GM23248 (cell line): ENCODE results near the gene PRMT1. TPM values are rescaled to one million over a fixed set of nuclear protein-coding genes. Genes with fewer than 3 reads are reported as not detected.

Experiments used
- DNase-seq: peaks from one replicate; pipeline ENCODE4 v3.0.0-alpha.2; 2015
- H2AFZ ChIP-seq: fragments of 200-600 bp; sonication (generic); 2 replicates; pipeline ENCODE4 v1.6.1; 2016; ENCODE audit warnings: antibody characterized with exemption
- H3F3A ChIP-seq: fragments of 200-600 bp; sonication (generic); 2 replicates; pipeline ENCODE4 v1.6.1; 2016; ENCODE audit warnings: mild to moderate bottlenecking, antibody characterized with exemption, mixed run types; ENCODE audit not compliant: insufficient read depth
- H3K27ac ChIP-seq: fragments of 200-600 bp; sonication (generic); 2 replicates; pipeline ENCODE4 v1.5.1; 2016; ENCODE audit warnings: mild to moderate bottlenecking
- H3K27me3 ChIP-seq: fragments of 200-600 bp; sonication (generic); replicated peaks from 2 replicates; pipeline ENCODE4 v1.6.1; 2016; ENCODE audit warnings: mild to moderate bottlenecking; ENCODE audit not compliant: insufficient read depth
- H3K36me3 ChIP-seq: fragments of 200-600 bp; sonication (generic); 2 replicates; pipeline ENCODE4 v1.6.1; 2016; ENCODE audit warnings: low read depth, mild to moderate bottlenecking
- H3K4me1 ChIP-seq: fragments of 200-600 bp; sonication (generic); 2 replicates; pipeline ENCODE4 v1.6.1; 2016; ENCODE audit warnings: mild to moderate bottlenecking; ENCODE audit not compliant: insufficient read depth
- H3K4me2 ChIP-seq: fragments of 200-600 bp; sonication (generic); one replicate; pipeline ENCODE4 v1.6.1; 2016; ENCODE audit warnings: mild to moderate bottlenecking; ENCODE audit not compliant: unreplicated experiment
- H3K4me3 ChIP-seq: fragments of 200-600 bp; sonication (generic); 2 replicates; pipeline ENCODE4 v1.5.1; 2016; ENCODE audit warnings: mild to moderate bottlenecking
- H3K79me2 ChIP-seq: fragments of 200-600 bp; sonication (generic); 2 replicates; pipeline ENCODE4 v1.6.1; 2016; ENCODE audit warnings: mild to moderate bottlenecking; ENCODE audit not compliant: insufficient read depth
- H3K9ac ChIP-seq: fragments of 200-600 bp; sonication (generic); 2 replicates; pipeline ENCODE4 v1.6.1; 2016; ENCODE audit warnings: mild to moderate bottlenecking
- H3K9me2 ChIP-seq: fragments of 200-600 bp; sonication (generic); 2 replicates; pipeline ENCODE4 v1.6.1; 2016; ENCODE audit warnings: mixed run types, mild to moderate bottlenecking, moderate library complexity; ENCODE audit not compliant: insufficient read depth
- H3K9me3 ChIP-seq: fragments of 200-600 bp; sonication (generic); one replicate; pipeline ENCODE4 v1.6.1; 2017; ENCODE audit warnings: low read depth
- H4K20me1 ChIP-seq: fragments of 200-600 bp; sonication (generic); 2 replicates; pipeline ENCODE4 v1.6.0; 2016; ENCODE audit not compliant: insufficient read depth
- EZH2 ChIP-seq: fragments of 200-600 bp; sonication (generic); IDR thresholded peaks from 2 replicates; pipeline ENCODE4 v1.6.1; 2018; ENCODE audit warnings: antibody characterized with exemption, mild to moderate bottlenecking; ENCODE audit not compliant: insufficient read depth, poor library complexity, severe bottlenecking
- EZH2phosphoT487 ChIP-seq: fragments of 200-600 bp; sonication (generic); IDR thresholded peaks from 2 replicates; pipeline ENCODE4 v1.6.1; 2018; ENCODE audit warnings: antibody characterized with exemption, moderate library complexity, mild to moderate bottlenecking, low read depth; ENCODE audit not compliant: insufficient read depth
- WGBS, 2 experiments: methylation state at CpG; one replicate each; pipeline ENCODE4 v1.1.6; 2015 to 2017; ENCODE audit warnings: low lambda C conversion rate in 2 of 2, low coverage in 1 of 2; ENCODE audit errors: missing lambda C conversion rate in 2 of 2; 5-methylcytosine and 5-hydroxymethylcytosine counted together
- in situ Hi-C: fragments of 300-500 bp; cut with MboI; formaldehyde crosslinking; loops from 2 replicates; pipeline ENCODE4 v1.15.0; 2020
- polyA plus RNA-seq: library from polyadenylated mRNA; unstranded; fragments of >200 nt; fragmentation: Nextera tagmentation; extraction: Ambion mirVana; gene quantifications from 2 replicates; pipeline ENCODE4 v1.2.1, GENCODE V29; 2016
- total RNA-seq: library from RNA; depleted of rRNA; stranded (reverse); fragments of >200 nt; shearing (Covaris generic); gene quantifications from 2 replicates; pipeline ENCODE4 v1.2.3, GENCODE V29; 2014; rRNA removed

PRMT1 gene
- total RNA-seq: 192 and 225 TPM in 2 replicates
- polyA plus RNA-seq: 164 and 173 TPM in 2 replicates

- in situ Hi-C loops: no loop called here
- peak within 1 kb of the TSS; percentile 91 for H3K4me2 ChIP-seq
- peaks cover 53% of the 10 kb centered on the region for H3K79me2 ChIP-seq
- H3K9me2 ChIP-seq: no peaks in the 10 kb centered on the region
- peak; percentile 58 for DNase-seq
- no peaks in the 10 kb centered on the region for H4K20me1 ChIP-seq
- H2AFZ ChIP-seq: peak within 1 kb of the TSS; percentile 93
- peaks cover 11% of the 10 kb centered on the region for H3F3A ChIP-seq
- TF ChIP-seq EZH2phosphoT487 (no peak), EZH2 (no peak)
- H3K27me3 ChIP-seq: no peaks in the 10 kb centered on the region
- 2% methylated on average over 25 to 57 of the region's 57 CpGs for WGBS, 2 experiments
- H3K27ac ChIP-seq: peak within 1 kb of the TSS; percentile 91
- H3K4me1 ChIP-seq: peaks cover 8% of the 10 kb centered on the region; the same call in 1 of the 2 replicates
- no peaks in the 10 kb centered on the region for H3K9me3 ChIP-seq
- peak within 1 kb of the TSS; percentile 93 for H3K9ac ChIP-seq
- 0 out of 2 replicates have a peak, but pooled peaks cover 3% of the 10 kb centered on the region for H3K36me3 ChIP-seq
- peak within 1 kb of the TSS; percentile 86 for H3K4me3 ChIP-seq
Measured at GRCh38 chr19:49677231-49677900, at the start of gene PRMT1. Gene PRMT1 (plus strand): TSS chr19:49677271. CDS start chr19:49677281, 10 bp downstream.

GRCh38 chr19:49629659-49630058, 47.4 kb upstream of the PRMT1 start:
- Histone ChIP-seq H3K27ac (no peak overlapping the region), H3K27me3 (no peaks in the 10 kb centered on the region)
- in situ Hi-C loops: no loop called here

GRCh38 chr19:49631014-49631588, 46.0 kb upstream of the PRMT1 start:
- Histone ChIP-seq H3K79me2 (no peaks in the 10 kb centered on the region), H3K9me3 (no peaks in the 10 kb centered on the region), H3K4me1 (peaks cover 9% of the 10 kb centered on the region), H3F3A (peaks cover 39% of the 10 kb centered on the region), H3K27me3 (no peaks in the 10 kb centered on the region), H3K4me3 (no peak overlapping the region), H2AFZ (no peak overlapping the region), H4K20me1 (no peaks in the 10 kb centered on the region), H3K27ac (peak overlapping the region; percentile 17), H3K9ac (no peak overlapping the region; the same call in 1 of the 2 replicates), H3K36me3 (peaks cover 7% of the 10 kb centered on the region; the same call in 1 of the 2 replicates), H3K4me2 (peak overlapping the region; percentile 3), H3K9me2 (no peaks in the 10 kb centered on the region)
- in situ Hi-C loops: no loop called here
- peak; percentile 39 for DNase-seq
- 5 to 9% methylated on average over 6 to 9 of the region's 9 CpGs for WGBS, 2 experiments
- TF ChIP-seq EZH2phosphoT487 (no peak), EZH2 (no peak)

More at GRCh38 chr19:49629659-49630058, 47.4 kb upstream of the PRMT1 start:
- Histone ChIP-seq H3K9me2 (no peaks in the 10 kb centered on the region), H3F3A (peaks cover 39% of the 10 kb centered on the region), H4K20me1 (no peaks in the 10 kb centered on the region), H3K4me2 (no peak overlapping the region), H3K4me3 (no peak overlapping the region), H3K9me3 (no peaks in the 10 kb centered on the region), H3K9ac (no peak overlapping the region), H3K79me2 (no peaks in the 10 kb centered on the region), H3K36me3 (no peaks in the 10 kb centered on the region; the same call in 1 of the 2 replicates), H3K4me1 (peaks cover 9% of the 10 kb centered on the region), H2AFZ (no peak overlapping the region)
- WGBS, 2 experiments: 66 to 73% methylated on average over 9 of the region's 9 CpGs
- DNase-seq: no peak
- TF ChIP-seq EZH2 (no peak), EZH2phosphoT487 (no peak)

GRCh38 chr19:49631610-49632192, 45.4 kb upstream of the PRMT1 start:
- H3K9me2 ChIP-seq: no peaks in the 10 kb centered on the region
- no peak overlapping the region for H3K9ac ChIP-seq
- no peak for TF ChIP-seq EZH2
- no peak for TF ChIP-seq EZH2phosphoT487
- H4K20me1 ChIP-seq: no peaks in the 10 kb centered on the region
- peaks cover 9% of the 10 kb centered on the region for H3K4me1 ChIP-seq
- peaks cover 7% of the 10 kb centered on the region; the same call in 1 of the 2 replicates for H3K36me3 ChIP-seq
- peaks cover 39% of the 10 kb centered on the region for H3F3A ChIP-seq
- H2AFZ ChIP-seq: no peak overlapping the region
- H3K27ac ChIP-seq: no peak overlapping the region
- no peak for DNase-seq
- H3K27me3 ChIP-seq: no peaks in the 10 kb centered on the region
- no peaks in the 10 kb centered on the region for H3K9me3 ChIP-seq
- 74 to 76% methylated on average over 19 of the region's 19 CpGs for WGBS, 2 experiments
- in situ Hi-C loops: no loop called here
- H3K4me2 ChIP-seq: no peak overlapping the region
- H3K4me3 ChIP-seq: no peak overlapping the region
- no peaks in the 10 kb centered on the region for H3K79me2 ChIP-seq
